GM19452 (cell line): ENCODE data around the gene DPP9.

Source experiments
- ATAC-seq: cut with Tn5 transposase; IDR thresholded peaks from one replicate; pipeline ENCODE4 v1.9.1; 2021; ENCODE audit not compliant: unreplicated experiment

DPP9 gene

GRCh38 chr19:4635754-4636116, 87.9 kb downstream of the DPP9 start:
- ATAC-seq = no peak

DNA sequence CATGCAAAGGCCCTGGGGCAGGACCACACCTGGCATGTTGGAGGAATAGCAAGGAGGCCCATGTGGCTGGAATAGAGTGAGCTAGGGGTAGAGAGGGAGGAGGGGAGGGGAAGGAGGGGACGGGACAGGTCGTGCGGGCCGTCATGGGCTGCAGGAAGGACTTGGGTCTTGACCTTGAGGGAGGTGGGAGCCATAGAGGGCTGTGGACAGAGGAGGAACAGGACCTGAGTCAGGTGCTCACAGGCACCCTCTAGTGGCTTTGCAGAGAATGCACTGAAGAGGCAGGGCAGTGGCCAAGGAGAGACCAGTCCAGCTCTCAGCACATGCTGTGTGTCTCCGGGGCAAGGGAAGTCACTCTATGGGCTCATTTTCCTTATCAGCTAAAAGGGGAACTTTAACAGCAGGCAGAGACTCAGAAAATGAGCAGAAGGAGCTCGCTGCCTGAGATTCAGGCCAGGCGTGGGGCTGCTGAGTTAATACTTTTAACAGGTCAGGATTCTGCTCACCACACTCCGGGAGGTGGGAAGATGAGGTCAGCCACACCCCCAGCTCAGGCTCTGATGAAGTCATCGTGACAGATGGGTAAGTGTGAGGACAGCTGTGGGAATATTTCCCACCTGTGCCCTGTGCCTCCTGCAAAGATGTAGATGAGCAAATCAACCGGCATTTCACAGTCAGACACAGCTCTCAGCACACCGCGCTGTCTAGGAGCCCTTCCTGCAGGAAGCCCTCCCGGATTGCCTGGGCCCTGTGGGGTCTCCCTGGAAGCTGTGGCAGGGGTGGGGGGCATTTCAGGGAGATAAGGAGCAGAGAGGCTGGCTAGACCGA, 90.3 kb downstream of the DPP9 start:
- no peak for ATAC-seq
